ENCODE measurements around the gene ZIC2. TPM values are rescaled to one million over a fixed set of nuclear protein-coding genes. Genes with fewer than 3 reads are reported as not detected.

Gene ZIC2
- total RNA-seq, 1 donor from 2014 or later = 1.8 TPM

DNA sequence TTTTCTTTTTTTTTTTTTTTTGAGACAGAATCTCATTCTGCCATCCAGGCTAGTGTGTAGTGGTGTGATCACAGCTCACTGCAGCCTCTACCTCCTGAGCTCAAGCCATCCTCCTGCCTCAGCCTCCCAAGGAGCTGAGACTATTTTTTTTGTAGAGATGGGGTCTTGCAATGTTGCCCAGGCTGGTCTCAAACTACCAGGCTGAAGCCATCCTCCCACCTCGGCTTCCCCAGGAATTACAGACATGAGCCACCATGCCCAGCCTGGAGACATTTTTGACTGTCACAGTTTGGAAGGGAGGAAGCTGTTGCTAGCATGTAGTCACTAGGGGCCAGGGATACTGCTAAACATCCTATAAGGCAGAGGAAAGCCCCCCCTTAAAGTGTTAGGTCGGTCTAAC lies 33.9 kb upstream of the ZIC2 start:
- no peaks in the 10 kb centered on the region for H3K36me3 Mint-ChIP-seq (ENCODE audit: low read depth, unreplicated experiment)
- no peaks in the 10 kb centered on the region for H3K9me3 ChIP-seq (ENCODE audit: insufficient read depth, low read depth, low read length)
- peaks cover 17% of the 10 kb centered on the region for H3K27me3 ChIP-seq (ENCODE audit: insufficient read depth, low read length)
- no peaks in the 10 kb centered on the region for H4K20me1 ChIP-seq (ENCODE audit: insufficient read depth, low read length)
- peaks cover 55% of the 10 kb centered on the region for H3K27me3 Mint-ChIP-seq (ENCODE audit: low read depth, unreplicated experiment)
- H3K9me3 Mint-ChIP-seq (ENCODE audit: unreplicated experiment) = no peaks in the 10 kb centered on the region
- H3K9ac ChIP-seq (ENCODE audit: low read length) = no peak overlapping the region
- H3K4me2 ChIP-seq (ENCODE audit: low read length) = no peak overlapping the region
- TF ChIP-seq, protein P1, sequence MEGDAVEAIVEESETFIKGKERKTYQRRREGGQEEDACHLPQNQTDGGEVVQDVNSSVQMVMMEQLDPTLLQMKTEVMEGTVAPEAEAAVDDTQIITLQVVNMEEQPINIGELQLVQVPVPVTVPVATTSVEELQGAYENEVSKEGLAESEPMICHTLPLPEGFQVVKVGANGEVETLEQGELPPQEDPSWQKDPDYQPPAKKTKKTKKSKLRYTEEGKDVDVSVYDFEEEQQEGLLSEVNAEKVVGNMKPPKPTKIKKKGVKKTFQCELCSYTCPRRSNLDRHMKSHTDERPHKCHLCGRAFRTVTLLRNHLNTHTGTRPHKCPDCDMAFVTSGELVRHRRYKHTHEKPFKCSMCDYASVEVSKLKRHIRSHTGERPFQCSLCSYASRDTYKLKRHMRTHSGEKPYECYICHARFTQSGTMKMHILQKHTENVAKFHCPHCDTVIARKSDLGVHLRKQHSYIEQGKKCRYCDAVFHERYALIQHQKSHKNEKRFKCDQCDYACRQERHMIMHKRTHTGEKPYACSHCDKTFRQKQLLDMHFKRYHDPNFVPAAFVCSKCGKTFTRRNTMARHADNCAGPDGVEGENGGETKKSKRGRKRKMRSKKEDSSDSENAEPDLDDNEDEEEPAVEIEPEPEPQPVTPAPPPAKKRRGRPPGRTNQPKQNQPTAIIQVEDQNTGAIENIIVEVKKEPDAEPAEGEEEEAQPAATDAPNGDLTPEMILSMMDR (IDR thresholded peaks at IDR 0.05; ENCODE audit: insufficient read depth, low read depth, low read length) = no peak
- TF ChIP-seq EZH2 (IDR thresholded peaks at IDR 0.05; ENCODE audit: insufficient read depth, low read length) = no peak
- H3K27ac Mint-ChIP-seq (ENCODE audit: unreplicated experiment) = no peak overlapping the region
- H2AFZ ChIP-seq (ENCODE audit: low read depth, low read length) = no peak overlapping the region
- no peaks in the 10 kb centered on the region for H3K79me2 ChIP-seq (ENCODE audit: insufficient read depth, low read length)
- H3K4me3 Mint-ChIP-seq (ENCODE audit: unreplicated experiment) = no peak overlapping the region
- peaks cover 10% of the 10 kb centered on the region for H3K4me1 Mint-ChIP-seq (ENCODE audit: low read depth, unreplicated experiment)
- H3K36me3 ChIP-seq (ENCODE audit: insufficient read depth, low read length) = no peaks in the 10 kb centered on the region
- FAIRE-seq = no peak
- H3K27ac ChIP-seq (ENCODE audit: low read depth, low read length) = no peak overlapping the region
- H3K4me3 ChIP-seq (ENCODE audit: insufficient read depth, low read depth, low read length) = no peak overlapping the region
- DNase-seq (ENCODE audit: low read depth) = no peak
- H3K4me1 ChIP-seq (ENCODE audit: insufficient read depth, low read length) = no peaks in the 10 kb centered on the region

DNA sequence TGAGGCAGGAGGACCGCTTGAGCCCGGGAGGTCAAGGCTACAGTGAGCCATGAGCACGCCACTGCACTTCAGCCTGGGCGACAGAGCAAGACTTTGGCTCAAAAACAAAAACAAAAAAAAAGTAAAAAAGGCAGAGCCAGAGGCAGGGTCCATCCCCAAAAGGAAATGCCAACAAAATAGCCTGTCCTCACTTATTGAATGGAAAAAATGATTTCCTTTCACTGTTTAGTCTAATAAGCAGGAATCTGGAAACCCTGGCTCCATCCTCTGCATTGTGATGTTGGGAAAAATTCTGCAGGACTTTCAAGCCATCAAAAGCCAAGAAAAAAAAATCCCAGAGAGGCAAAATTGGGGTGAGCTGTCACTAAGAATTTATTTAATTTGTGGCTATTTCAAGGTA lies 33.2 kb upstream of the ZIC2 start:
- Mint-ChIP-seq H3K27ac (ENCODE audit: unreplicated experiment) (no peak overlapping the region), H3K27me3 (ENCODE audit: low read depth, unreplicated experiment) (peaks cover 62% of the 10 kb centered on the region), H3K9me3 (ENCODE audit: unreplicated experiment) (no peaks in the 10 kb centered on the region), H3K4me3 (ENCODE audit: unreplicated experiment) (no peak overlapping the region), H3K4me1 (ENCODE audit: low read depth, unreplicated experiment) (peaks cover 10% of the 10 kb centered on the region), H3K36me3 (ENCODE audit: low read depth, unreplicated experiment) (no peaks in the 10 kb centered on the region)
- H2AFZ ChIP-seq (ENCODE audit: low read depth, low read length) = no peak overlapping the region
- H3K36me3 ChIP-seq (ENCODE audit: insufficient read depth, low read length) = no peaks in the 10 kb centered on the region
- H3K4me1 ChIP-seq (ENCODE audit: insufficient read depth, low read length) = no peaks in the 10 kb centered on the region
- H3K9me3 ChIP-seq (ENCODE audit: insufficient read depth, low read depth, low read length) = no peaks in the 10 kb centered on the region
- peaks cover 19% of the 10 kb centered on the region for H3K27me3 ChIP-seq (ENCODE audit: insufficient read depth, low read length)
- H3K27ac ChIP-seq (ENCODE audit: low read depth, low read length) = no peak overlapping the region
- H3K4me2 ChIP-seq (ENCODE audit: low read length) = no peak overlapping the region
- no peak for DNase-seq (ENCODE audit: low read depth)
- H3K79me2 ChIP-seq (ENCODE audit: insufficient read depth, low read length) = no peaks in the 10 kb centered on the region
- FAIRE-seq = no peak
- TF ChIP-seq, protein P1 (IDR thresholded peaks at IDR 0.05; ENCODE audit: insufficient read depth, low read depth, low read length) = no peak
- TF ChIP-seq EZH2 (IDR thresholded peaks at IDR 0.05; ENCODE audit: insufficient read depth, low read length) = no peak
- no peaks in the 10 kb centered on the region for H4K20me1 ChIP-seq (ENCODE audit: insufficient read depth, low read length)
- H3K9ac ChIP-seq (ENCODE audit: low read length) = no peak overlapping the region
- H3K4me3 ChIP-seq (ENCODE audit: insufficient read depth, low read depth, low read length) = no peak overlapping the region

DNA sequence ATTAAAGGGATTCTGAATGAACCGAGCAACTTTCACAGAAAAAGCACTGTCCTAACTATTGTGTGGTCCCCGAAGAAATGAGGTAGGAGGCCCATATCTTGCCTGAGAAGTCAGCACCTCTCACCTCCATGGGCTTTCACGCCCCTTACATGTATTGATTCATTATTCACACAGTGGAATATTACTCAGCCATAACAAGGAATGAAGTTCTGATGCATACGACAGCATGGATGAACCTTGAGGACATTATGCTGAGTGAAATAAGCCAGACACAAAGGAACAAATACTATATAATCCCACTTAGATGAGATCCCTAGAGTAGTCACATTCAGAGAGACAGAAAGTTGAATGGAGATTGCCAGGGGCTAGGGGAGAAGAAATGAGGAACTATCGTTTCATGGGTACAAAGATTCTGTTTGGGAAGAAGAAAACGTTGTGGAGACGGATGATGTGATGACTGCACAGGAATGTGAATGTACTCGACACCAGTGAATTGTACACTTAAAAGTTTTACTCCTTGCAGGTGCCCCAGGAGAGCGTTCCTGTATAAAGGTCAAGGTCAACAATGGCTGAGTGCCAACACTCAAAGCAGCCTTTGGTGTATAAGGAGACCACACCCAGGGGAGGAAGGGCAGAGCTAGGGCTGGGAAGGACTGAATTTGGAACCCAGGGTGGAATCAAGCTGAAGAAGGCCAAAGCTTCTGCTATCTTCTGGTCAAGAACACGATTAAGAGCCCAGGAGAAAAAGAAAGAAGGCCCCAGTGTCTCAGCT lies 32.5 kb upstream of the ZIC2 start:
- TF ChIP-seq, protein P1 (IDR thresholded peaks at IDR 0.05; ENCODE audit: insufficient read depth, low read depth, low read length) = no peak
- TF ChIP-seq EZH2 (IDR thresholded peaks at IDR 0.05; ENCODE audit: insufficient read depth, low read length) = no peak
- FAIRE-seq = no peak
- no peak for DNase-seq (ENCODE audit: low read depth)
- H3K36me3 ChIP-seq (ENCODE audit: insufficient read depth, low read length) = no peaks in the 10 kb centered on the region
- no peaks in the 10 kb centered on the region for H3K4me1 ChIP-seq (ENCODE audit: insufficient read depth, low read length)
- H4K20me1 ChIP-seq (ENCODE audit: insufficient read depth, low read length) = no peaks in the 10 kb centered on the region
- Mint-ChIP-seq H3K9me3 (ENCODE audit: unreplicated experiment) (no peaks in the 10 kb centered on the region), H3K27me3 (ENCODE audit: low read depth, unreplicated experiment) (peaks cover 66% of the 10 kb centered on the region), H3K27ac (ENCODE audit: unreplicated experiment) (no peak overlapping the region), H3K4me3 (ENCODE audit: unreplicated experiment) (no peak overlapping the region), H3K4me1 (ENCODE audit: low read depth, unreplicated experiment) (peaks cover 10% of the 10 kb centered on the region), H3K36me3 (ENCODE audit: low read depth, unreplicated experiment) (no peaks in the 10 kb centered on the region)
- H2AFZ ChIP-seq (ENCODE audit: low read depth, low read length) = no peak overlapping the region
- no peak overlapping the region for H3K4me2 ChIP-seq (ENCODE audit: low read length)
- peaks cover 25% of the 10 kb centered on the region for H3K27me3 ChIP-seq (ENCODE audit: insufficient read depth, low read length)
- H3K27ac ChIP-seq (ENCODE audit: low read depth, low read length) = no peak overlapping the region
- H3K9me3 ChIP-seq (ENCODE audit: insufficient read depth, low read depth, low read length) = no peaks in the 10 kb centered on the region
- H3K4me3 ChIP-seq (ENCODE audit: insufficient read depth, low read depth, low read length) = no peak overlapping the region
- no peak overlapping the region for H3K9ac ChIP-seq (ENCODE audit: low read length)
- no peaks in the 10 kb centered on the region for H3K79me2 ChIP-seq (ENCODE audit: insufficient read depth, low read length)

Measured in astrocyte (in vitro differentiated cells and primary cell).